Thymus (tissue), 11 donors: ENCODE measurements around the gene LILRB3. TPM values are rescaled to one million over a fixed set of nuclear protein-coding genes. Genes with fewer than 3 reads are reported as not detected.
"Not testable (repeated sequence)": the region's sequence is repeated elsewhere in the genome, so short reads cannot be mapped to it uniquely, and the experiment has no call there.

Source experiments
- DNase-seq, 9 donors: peaks; one replicate each; pipeline ENCODE4 v3.0.0-alpha.2; 2013; ENCODE audit warnings: low spot score in 9 of 9, low read depth in 6 of 9, missing footprints in 1 of 9
- H3K27ac ChIP-seq, 2 donors: one replicate each; pipeline ENCODE4 v1.5.1; 2013; ENCODE audit warnings: control low read depth in 1 of 2, low read depth in 1 of 2, low read length in 1 of 2, mild to moderate bottlenecking in 1 of 2, moderate library complexity in 1 of 2
- H3K27me3 ChIP-seq, 2 donors: one replicate each; pipeline ENCODE4 v1.5.1; 2013; ENCODE audit warnings: low read length in 1 of 2; ENCODE audit not compliant: control insufficient read depth in 2 of 2, insufficient read depth in 1 of 2
- H3K36me3 ChIP-seq, 2 donors: one replicate each; pipeline ENCODE4 v1.5.1; 2013; ENCODE audit warnings: low read length in 1 of 2, mild to moderate bottlenecking in 1 of 2, moderate library complexity in 1 of 2; ENCODE audit not compliant: control insufficient read depth in 2 of 2, insufficient read depth in 2 of 2
- H3K4me1 ChIP-seq, 2 donors: one replicate each; pipeline ENCODE4 v1.5.1; 2013; ENCODE audit warnings: low read length in 2 of 2; ENCODE audit not compliant: control insufficient read depth in 2 of 2, insufficient read depth in 2 of 2
- H3K4me3 ChIP-seq, 2 donors: one replicate each; pipeline ENCODE4 v1.5.1; 2013; ENCODE audit warnings: low read length in 2 of 2, control low read depth in 1 of 2, mild to moderate bottlenecking in 1 of 2
- H3K9me3 ChIP-seq, 2 donors: one replicate each; pipeline ENCODE4 v1.5.1; 2013; ENCODE audit warnings: low read length in 1 of 2, mild to moderate bottlenecking in 1 of 2; ENCODE audit not compliant: control insufficient read depth in 2 of 2, insufficient read depth in 1 of 2
- WGBS: extraction: QIAGEN DNeasy Blood & Tissue Kit; methylation state at CpG from one replicate; pipeline ENCODE4 v1.1.7; 2013; 5-methylcytosine and 5-hydroxymethylcytosine counted together
- polyA plus RNA-seq: library from polyadenylated mRNA; stranded (reverse); fragments of 200-250 nt; gene quantifications from one replicate; pipeline ENCODE4 v1.2.3, GENCODE V29; 2013
- total RNA-seq: library from RNA; stranded (reverse); fragments of 120-200 nt; gene quantifications from one replicate; pipeline ENCODE4 v1.2.4, GENCODE V29; 2013
- donor health status: healthy.

LILRB3 gene
- total and polyA plus RNA-seq, 2 donors, result 1.1 to 15.5 TPM

DNA sequence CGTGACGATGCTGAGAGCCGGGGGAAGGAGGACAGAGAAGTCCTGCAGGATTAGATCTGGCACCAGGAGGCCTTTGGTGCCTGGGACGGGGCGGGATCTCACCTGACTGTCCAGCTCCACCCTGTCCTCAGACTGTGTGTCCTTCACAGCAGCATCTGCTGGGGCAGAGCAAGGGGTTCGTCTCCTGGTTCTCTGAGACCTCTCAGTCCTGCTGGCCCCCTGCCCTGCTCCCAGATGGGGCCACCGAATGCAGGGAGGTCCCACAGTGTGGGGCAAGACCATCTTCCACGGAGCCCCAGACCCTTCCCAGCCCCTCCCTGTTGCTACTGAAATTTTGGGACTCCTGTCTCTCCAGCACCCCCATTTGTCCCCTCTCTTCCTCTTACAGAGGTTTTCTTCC lies 4.5 kb downstream of the LILRB3 start:
- WGBS, result 94% methylated on average over 8 of the region's 8 CpGs

DNA sequence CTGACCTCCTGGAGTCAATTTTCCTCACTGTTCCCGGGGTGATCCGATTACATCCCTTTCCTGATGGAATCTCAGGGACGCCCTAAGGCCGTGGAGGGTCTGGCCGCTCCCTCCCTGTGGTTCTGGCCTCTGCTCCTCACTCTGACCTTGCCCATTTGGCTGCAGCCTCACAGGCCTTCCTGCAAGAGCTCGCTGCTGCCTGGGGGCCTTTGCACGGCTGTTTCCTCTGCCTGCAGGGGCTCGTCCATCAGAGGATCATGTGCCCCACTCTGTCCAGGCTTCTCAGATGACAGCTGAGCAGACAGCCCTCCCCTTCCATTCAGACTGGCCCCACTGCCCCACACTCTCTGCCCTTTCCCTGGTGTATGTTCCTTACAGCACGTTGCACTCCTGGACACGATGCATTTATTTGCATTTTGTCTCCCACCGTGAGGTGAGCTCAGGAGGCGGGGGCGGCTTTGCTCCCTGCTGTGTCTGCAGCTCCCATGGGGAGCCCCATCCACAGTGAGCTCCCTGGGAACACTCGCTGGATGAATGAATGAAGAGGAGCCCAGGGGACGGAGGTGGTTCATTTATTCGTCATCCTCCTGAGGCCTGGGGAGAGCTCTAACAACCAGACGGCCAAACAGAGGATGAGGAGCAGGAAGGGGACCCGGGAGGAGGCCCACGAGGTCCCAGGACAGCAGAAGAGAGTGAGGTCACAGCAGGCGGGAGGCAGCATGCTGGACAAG lies 5.1 kb downstream of the LILRB3 start:
- not testable (repeated sequence) for H3K4me1 ChIP-seq, DNase-seq, H3K4me3 ChIP-seq, H3K36me3 ChIP-seq, H3K27ac ChIP-seq, H3K9me3 ChIP-seq, H3K27me3 ChIP-seq
- 77% methylated on average over 16 of the region's 20 CpGs for WGBS

More for the DNA sequence above, 4.5 kb downstream of the LILRB3 start:
- H3K9me3 ChIP-seq, result no peaks in the 10 kb centered on the region
- H3K27ac ChIP-seq, result no peak overlapping the region
- no peak overlapping the region for H3K4me3 ChIP-seq
- no peaks in the 10 kb centered on the region for H3K4me1 ChIP-seq
- H3K36me3 ChIP-seq, result no peaks in the 10 kb centered on the region
- DNase-seq, result no peak
- H3K27me3 ChIP-seq, result no peaks in the 10 kb centered on the region

DNA sequence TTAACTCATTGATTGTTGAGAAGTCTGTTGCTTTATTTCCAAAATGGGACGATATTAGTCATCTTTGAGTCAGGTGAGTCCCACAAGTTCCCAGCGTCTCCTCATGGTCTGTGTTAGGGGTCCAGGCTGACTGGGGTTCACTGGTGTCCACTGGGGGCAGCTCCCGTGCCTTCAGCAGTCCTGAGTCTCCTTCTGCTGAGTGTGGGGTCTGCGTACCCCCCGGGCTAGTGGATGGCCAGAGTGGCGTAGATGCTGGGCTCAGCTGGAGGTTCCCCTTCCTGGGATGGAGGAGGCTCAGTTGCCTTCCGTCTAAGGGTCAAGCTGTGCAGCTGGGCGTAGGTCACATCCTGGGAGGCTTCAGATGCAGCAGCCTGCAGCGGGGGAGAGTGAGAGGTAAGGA lies 5.9 kb downstream of the LILRB3 start:
- H3K36me3 ChIP-seq, result no peaks in the 10 kb centered on the region
- H3K4me3 ChIP-seq, result no peak overlapping the region
- no peaks in the 10 kb centered on the region for H3K27me3 ChIP-seq
- no peaks in the 10 kb centered on the region for H3K4me1 ChIP-seq
- 95% methylated on average over 9 of the region's 9 CpGs for WGBS
- no peaks in the 10 kb centered on the region for H3K9me3 ChIP-seq
- no peak for DNase-seq
- H3K27ac ChIP-seq, result no peak overlapping the region

DNA sequence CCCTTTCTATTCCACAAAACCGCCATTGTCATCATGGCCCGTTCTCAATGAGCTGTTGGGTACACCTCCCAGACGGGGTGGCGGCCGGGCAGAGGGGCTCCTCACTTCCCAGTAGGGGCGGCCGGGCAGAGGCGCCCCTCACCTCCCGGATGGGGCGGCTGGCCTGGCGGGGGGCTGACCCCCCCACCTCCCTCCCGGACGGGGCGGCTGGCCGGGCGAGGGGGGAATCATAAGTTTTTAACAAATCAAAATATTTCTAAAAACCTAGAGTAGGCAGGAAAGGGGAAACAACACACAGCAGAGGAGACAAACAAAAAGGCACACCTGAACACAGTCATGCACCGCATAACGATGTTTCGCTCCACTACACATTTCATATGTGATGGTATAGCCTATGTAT lies 8.1 kb downstream of the LILRB3 start:
- H3K36me3 ChIP-seq, H3K4me1 ChIP-seq, H3K9me3 ChIP-seq, H3K4me3 ChIP-seq, DNase-seq, H3K27ac ChIP-seq, H3K27me3 ChIP-seq: not testable (repeated sequence)
- 94% methylated on average over 15 of the region's 19 CpGs for WGBS

DNA sequence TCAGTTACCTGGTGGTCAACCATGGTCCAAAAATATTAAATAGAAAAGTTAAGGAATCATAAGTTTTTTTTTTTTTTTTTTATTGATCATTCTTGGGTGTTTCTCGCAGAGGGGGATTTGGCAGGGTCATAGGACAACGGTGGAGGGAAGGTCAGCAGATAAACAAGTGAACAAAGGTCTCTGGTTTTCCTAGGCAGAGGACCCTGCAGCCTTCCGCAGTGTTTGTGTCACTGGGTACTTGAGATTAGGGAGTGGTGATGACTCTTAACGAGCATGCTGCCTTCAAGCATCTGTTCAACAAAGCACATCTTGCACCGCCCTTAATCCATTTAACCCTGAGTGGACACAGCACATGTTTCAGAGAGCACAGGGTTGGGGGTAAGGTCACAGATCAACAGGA lies 8.6 kb downstream of the LILRB3 start:
- 94% methylated on average over 4 of the region's 5 CpGs for WGBS
- H3K4me1 ChIP-seq, result peaks cover 1 to 14% of the 10 kb centered on the region in 2 donors
- not testable (repeated sequence) for H3K9me3 ChIP-seq, H3K27me3 ChIP-seq, H3K4me3 ChIP-seq, DNase-seq, H3K27ac ChIP-seq, H3K36me3 ChIP-seq

DNA sequence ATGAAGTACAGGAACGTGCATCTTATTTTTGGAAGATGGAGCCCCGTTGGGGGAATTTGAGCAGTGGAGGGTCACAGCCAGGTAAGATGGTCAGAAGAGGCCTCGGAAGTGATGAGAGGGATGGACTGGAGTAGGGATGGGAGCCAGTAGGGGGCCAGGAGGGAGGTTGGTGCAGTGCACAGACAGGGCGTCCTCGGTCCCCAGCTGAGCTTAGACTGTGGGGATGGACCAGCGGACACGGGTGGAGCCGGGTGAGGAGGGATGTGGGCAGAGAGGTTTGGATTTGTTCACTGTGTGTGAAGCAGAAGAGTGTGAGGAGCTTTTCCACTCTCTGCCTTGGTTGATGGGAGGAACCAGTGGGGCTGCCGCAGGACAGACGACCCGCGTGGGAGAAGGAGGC lies 11.6 kb downstream of the LILRB3 start:
- Histone ChIP-seq H3K4me3 (no peak overlapping the region), H3K36me3 (peaks cover 27 to 28% of the 10 kb centered on the region in 2 donors), H3K27ac (no peak overlapping the region), H3K9me3 (peaks cover 0 to 5% of the 10 kb centered on the region in 2 donors), H3K27me3 (no peaks in the 10 kb centered on the region), H3K4me1 (peaks cover 15 to 34% of the 10 kb centered on the region in 2 donors)
- DNase-seq, result no peak
- WGBS, result 88% methylated on average over 12 of the region's 12 CpGs

DNA sequence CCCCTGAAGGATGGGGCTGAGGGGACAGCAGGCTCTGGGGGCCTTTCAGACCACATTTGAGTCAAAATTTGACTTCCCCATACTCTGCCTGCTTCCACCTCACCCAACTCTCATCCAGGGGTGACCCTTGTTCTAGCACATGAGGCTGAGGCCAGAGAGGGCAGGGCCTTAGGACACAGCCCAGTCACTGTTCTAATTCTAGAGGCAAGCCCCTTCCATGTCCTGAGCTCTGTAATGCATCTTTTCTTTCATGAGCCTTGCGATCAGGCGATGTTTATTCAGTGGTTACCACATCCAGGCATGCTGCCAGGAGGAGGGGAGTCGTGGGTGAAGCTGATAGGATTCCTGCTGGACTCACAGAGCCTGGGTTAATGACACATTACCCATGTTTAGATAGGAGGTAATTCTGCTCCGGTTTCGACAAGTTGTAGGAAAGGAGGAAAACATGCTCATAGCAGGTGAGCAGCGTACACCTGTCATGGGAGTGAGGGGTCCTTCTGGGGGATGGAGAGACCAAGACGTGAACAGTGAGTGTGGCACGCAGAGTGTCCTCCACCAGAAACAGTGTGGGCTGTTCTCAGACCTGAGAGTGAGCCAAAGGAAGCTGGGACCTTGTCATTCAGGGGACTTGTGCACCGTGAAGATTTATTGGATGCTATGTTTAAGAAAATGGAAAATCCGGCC lies 12.9 kb downstream of the LILRB3 start:
- peak overlapping the region in 1 of 2 donors; percentile 46 for H3K27ac ChIP-seq
- H3K4me1 ChIP-seq, result peaks cover 15 to 34% of the 10 kb centered on the region in 2 donors
- H3K4me3 ChIP-seq, result no peak overlapping the region
- H3K9me3 ChIP-seq, result peaks cover 0 to 5% of the 10 kb centered on the region in 2 donors
- 29% methylated on average over 10 of the region's 10 CpGs for WGBS
- DNase-seq, result peak in 1 of 9 donors; percentile 37
- no peaks in the 10 kb centered on the region for H3K27me3 ChIP-seq
- H3K36me3 ChIP-seq, result peaks cover 40 to 41% of the 10 kb centered on the region in 2 donors

DNA sequence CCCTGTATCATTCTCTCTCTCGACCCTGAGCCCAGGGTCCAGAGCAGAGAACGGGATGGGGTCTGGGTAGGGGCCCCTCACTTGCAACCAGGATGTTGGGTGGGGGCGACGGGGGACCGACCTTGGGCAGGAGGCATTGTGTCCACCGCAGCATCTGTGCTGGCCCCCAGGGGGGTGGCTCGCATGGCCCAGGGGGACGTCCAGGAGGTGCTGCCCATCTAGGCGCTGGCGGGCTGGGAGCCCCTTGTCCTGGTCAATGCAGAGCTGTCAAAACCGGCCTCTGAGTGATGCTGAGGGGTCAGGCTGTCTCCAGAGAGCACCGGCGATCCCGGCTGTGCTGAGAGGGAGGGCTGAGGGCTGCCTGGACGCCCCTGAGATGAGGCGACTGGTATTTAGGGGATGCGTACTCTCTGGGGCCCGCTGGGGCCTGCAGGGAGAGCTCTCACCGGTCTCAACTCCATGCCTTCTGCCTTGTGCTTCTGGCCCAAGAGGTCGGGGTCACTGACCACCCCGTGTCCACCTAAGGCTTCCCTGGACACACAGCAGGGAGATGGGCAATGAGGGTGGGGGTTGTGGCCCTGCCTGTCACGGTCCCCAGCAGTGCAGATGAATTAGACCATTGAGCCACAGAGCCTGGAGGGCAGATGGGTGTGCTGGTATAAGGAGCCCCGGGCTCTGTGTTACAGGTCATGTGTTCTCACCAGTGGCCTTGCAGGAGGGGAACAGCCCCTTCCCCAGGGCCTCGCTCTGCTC lies 13.6 kb downstream of the LILRB3 start:
- no peak for DNase-seq
- H3K4me1 ChIP-seq, result peaks cover 15 to 37% of the 10 kb centered on the region in 2 donors
- WGBS, result 83% methylated on average over 24 of the region's 24 CpGs

DNA sequence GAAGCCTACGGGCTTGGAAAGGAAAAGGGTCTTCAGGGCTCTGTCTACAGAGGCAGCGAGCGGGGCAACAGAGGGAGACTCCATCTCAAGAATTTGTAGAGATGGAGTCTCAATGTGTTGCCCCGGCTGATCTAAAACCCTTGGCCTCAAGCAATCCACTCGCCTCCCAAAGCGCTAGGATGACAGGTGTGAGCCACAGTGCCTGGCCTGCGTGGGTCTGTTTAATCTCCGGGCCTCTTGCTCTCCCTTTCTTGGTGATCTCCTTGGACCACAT lies 14.1 kb downstream of the LILRB3 start:
- no peaks in the 10 kb centered on the region for H3K27me3 ChIP-seq
- peaks cover 17 to 39% of the 10 kb centered on the region in 2 donors for H3K4me1 ChIP-seq
- H3K36me3 ChIP-seq, result peaks cover 48 to 52% of the 10 kb centered on the region in 2 donors
- H3K4me3 ChIP-seq, result no peak overlapping the region
- DNase-seq, result no peak
- peaks cover 0 to 5% of the 10 kb centered on the region in 2 donors for H3K9me3 ChIP-seq
- peak overlapping the region in 1 of 2 donors; percentile 46 for H3K27ac ChIP-seq
- 91% methylated on average over 8 of the region's 8 CpGs for WGBS

More for the DNA sequence above, 13.6 kb downstream of the LILRB3 start:
- H3K4me3 ChIP-seq, result no peak overlapping the region
- no peaks in the 10 kb centered on the region for H3K27me3 ChIP-seq
- H3K27ac ChIP-seq, result peak overlapping the region in 1 of 2 donors; percentile 46
- peaks cover 0 to 5% of the 10 kb centered on the region in 2 donors for H3K9me3 ChIP-seq
- H3K36me3 ChIP-seq, result peaks cover 44 to 47% of the 10 kb centered on the region in 2 donors
